ENCODE results near the gene PSME3IP1. TPM values are rescaled to one million over a fixed set of nuclear protein-coding genes. Genes with fewer than 3 reads are reported as not detected.

PSME3IP1 gene
- total and polyA plus RNA-seq, 2 donors from 2014 or later, result 79.1 to 84.6 TPM

DNA sequence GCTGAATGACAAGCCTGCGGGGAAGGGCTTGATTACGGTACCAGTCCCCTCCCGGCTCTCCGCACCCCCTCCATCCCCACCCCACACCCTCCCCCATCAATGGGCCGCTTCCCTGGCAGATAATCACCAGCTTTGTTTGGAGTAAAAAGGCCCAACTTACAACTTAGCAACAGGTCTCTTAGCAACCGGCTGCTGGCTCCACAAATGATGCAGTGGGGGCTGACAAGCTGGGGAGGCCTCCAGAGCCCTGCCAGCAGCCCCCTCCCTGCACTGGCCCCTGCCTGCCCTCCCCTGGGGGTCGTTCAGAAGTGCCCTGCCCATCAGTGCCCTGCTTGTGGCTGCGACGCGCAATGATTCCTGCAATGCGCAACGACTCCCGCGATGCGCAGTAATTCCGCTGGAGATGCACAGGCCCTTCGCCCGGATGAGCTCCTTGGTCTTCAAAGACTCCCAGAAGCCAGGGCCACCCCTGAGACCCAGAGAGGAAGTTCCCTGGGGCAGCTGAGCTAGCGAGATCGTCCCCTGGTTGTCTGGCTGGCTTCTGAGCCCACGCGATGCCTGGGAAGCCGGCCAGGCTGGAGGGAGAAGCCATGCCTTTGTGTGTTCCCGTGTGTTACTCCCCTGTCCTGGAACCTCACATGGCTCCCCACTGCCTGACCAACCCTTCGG is 70.2 kb downstream of the PSME3IP1 start:
- H3K27me3 ChIP-seq (ENCODE audit: control insufficient read depth, insufficient read depth, low read length), result no peaks in the 10 kb centered on the region
- TF ChIP-seq, protein P1, sequence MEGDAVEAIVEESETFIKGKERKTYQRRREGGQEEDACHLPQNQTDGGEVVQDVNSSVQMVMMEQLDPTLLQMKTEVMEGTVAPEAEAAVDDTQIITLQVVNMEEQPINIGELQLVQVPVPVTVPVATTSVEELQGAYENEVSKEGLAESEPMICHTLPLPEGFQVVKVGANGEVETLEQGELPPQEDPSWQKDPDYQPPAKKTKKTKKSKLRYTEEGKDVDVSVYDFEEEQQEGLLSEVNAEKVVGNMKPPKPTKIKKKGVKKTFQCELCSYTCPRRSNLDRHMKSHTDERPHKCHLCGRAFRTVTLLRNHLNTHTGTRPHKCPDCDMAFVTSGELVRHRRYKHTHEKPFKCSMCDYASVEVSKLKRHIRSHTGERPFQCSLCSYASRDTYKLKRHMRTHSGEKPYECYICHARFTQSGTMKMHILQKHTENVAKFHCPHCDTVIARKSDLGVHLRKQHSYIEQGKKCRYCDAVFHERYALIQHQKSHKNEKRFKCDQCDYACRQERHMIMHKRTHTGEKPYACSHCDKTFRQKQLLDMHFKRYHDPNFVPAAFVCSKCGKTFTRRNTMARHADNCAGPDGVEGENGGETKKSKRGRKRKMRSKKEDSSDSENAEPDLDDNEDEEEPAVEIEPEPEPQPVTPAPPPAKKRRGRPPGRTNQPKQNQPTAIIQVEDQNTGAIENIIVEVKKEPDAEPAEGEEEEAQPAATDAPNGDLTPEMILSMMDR (IDR thresholded peaks at IDR 0.05; ENCODE audit: borderline replicate concordance, extremely low read depth, insufficient read depth), result no peak
- no peak overlapping the region for H3K27ac ChIP-seq (ENCODE audit: low read depth in 2 of 2, low read length in 2 of 2)
- H3K4me3 ChIP-seq (ENCODE audit: low read length in 3 of 3), result no peak overlapping the region
- no peaks in the 10 kb centered on the region for H3K36me3 ChIP-seq (ENCODE audit: control insufficient read depth in 2 of 3, insufficient read depth in 3 of 3, low read length in 3 of 3)
- no peaks in the 10 kb centered on the region for H3K9me3 ChIP-seq (ENCODE audit: control insufficient read depth in 2 of 3, insufficient read depth in 1 of 3, low read length in 3 of 3)
- intact Hi-C loops (cut with DNase I), result no loop called here
- peaks cover 0 to 7% (median 0%) of the 10 kb centered on the region in 3 donors for H3K4me1 ChIP-seq (ENCODE audit: control insufficient read depth in 2 of 3, insufficient read depth in 2 of 3, low read depth in 1 of 3, low read length in 3 of 3)
- H3K9ac ChIP-seq (ENCODE audit: low read length in 3 of 3), result no peak overlapping the region
- DNase-seq (peak in 2 of 5 donors; percentile 80 to 84), FAIRE-seq (no peak)

DNA sequence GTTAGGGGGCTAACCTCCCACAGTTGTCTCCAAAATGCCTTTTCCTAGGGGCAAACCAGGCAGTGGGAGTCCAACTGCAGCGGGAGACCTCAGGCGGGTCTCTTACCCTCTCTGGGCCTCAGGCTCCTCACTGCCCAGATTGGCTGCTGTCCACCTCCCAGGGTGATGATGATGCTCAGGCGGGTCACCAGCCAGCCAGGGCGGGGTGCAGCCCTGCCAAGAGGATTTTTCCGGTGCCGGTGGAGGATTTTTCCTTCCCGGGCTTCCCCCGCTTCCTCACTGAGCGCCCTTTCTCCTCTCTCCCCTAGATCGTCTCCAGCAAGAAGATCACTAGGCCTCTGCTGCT is 70.7 kb downstream of the PSME3IP1 start:
- Histone ChIP-seq H3K9me3 (ENCODE audit: control insufficient read depth in 2 of 3, insufficient read depth in 1 of 3, low read length in 3 of 3) (no peaks in the 10 kb centered on the region), H3K27me3 (ENCODE audit: control insufficient read depth, insufficient read depth, low read length) (no peaks in the 10 kb centered on the region), H3K4me3 (ENCODE audit: low read length in 3 of 3) (no peak overlapping the region), H3K27ac (ENCODE audit: low read depth in 2 of 2, low read length in 2 of 2) (no peak overlapping the region), H3K9ac (ENCODE audit: low read length in 3 of 3) (no peak overlapping the region), H3K4me1 (ENCODE audit: control insufficient read depth in 2 of 3, insufficient read depth in 2 of 3, low read depth in 1 of 3, low read length in 3 of 3) (peaks cover 0 to 7% (median 0%) of the 10 kb centered on the region in 3 donors), H3K36me3 (ENCODE audit: control insufficient read depth in 2 of 3, insufficient read depth in 3 of 3, low read length in 3 of 3) (no peaks in the 10 kb centered on the region)
- DNase-seq (no peak), FAIRE-seq (no peak)
- TF ChIP-seq, protein P1 (IDR thresholded peaks at IDR 0.05; ENCODE audit: borderline replicate concordance, extremely low read depth, insufficient read depth), result no peak
- intact Hi-C loops (cut with DNase I), result no loop called here

DNA sequence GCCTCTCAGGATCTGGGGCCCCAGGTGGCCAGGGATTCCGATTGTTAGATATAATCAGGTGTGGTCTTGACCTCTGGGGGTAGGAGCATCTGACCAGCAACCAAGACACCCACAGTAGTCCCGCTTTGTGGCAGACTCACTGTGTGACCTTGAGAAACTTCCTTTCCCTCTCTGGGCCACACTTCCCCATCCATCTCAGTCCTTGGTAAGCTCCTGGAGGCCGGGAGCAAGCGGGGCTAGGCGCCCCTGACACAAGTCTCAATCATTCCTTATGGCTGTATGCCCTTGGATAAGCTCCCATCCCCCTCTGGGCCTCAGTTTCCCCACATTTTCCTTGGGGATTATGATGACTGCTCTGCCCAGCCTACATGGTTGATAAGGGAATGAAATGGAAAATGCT is 72.2 kb downstream of the PSME3IP1 start:
- Histone ChIP-seq H3K4me3 (ENCODE audit: low read length in 3 of 3) (no peak overlapping the region), H3K9me3 (ENCODE audit: control insufficient read depth in 2 of 3, insufficient read depth in 1 of 3, low read length in 3 of 3) (no peaks in the 10 kb centered on the region), H3K27me3 (ENCODE audit: control insufficient read depth, insufficient read depth, low read length) (no peaks in the 10 kb centered on the region), H3K36me3 (ENCODE audit: control insufficient read depth in 2 of 3, insufficient read depth in 3 of 3, low read length in 3 of 3) (no peaks in the 10 kb centered on the region), H3K27ac (ENCODE audit: low read depth in 2 of 2, low read length in 2 of 2) (no peak overlapping the region), H3K9ac (ENCODE audit: low read length in 3 of 3) (no peak overlapping the region), H3K4me1 (ENCODE audit: control insufficient read depth in 2 of 3, insufficient read depth in 2 of 3, low read depth in 1 of 3, low read length in 3 of 3) (peaks cover 0 to 7% (median 0%) of the 10 kb centered on the region in 3 donors)
- FAIRE-seq (no peak), DNase-seq (no peak)
- intact Hi-C loops (cut with DNase I), result no loop called here
- TF ChIP-seq, protein P1 (IDR thresholded peaks at IDR 0.05; ENCODE audit: borderline replicate concordance, extremely low read depth, insufficient read depth), result no peak

DNA sequence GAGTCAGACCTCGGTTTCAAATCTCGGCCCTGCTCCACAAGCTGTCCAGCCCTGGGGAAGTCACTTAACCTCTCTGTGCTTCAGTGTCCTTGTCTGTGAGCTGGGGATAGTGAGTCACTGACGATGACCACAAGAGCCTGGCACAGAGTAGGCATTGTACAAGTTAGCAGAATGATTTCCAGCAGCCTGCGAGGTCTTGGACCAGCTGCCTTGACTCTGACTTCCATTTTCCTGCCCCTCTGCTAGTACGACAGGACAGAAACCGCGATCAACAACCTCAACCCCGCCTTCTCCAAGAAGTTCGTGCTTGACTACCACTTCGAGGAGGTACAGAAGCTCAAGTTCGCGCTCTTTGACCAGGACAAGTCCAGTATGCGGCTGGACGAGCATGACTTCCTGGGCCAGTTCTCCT is 72.8 kb downstream of the PSME3IP1 start:
- no peaks in the 10 kb centered on the region for H3K36me3 ChIP-seq (ENCODE audit: control insufficient read depth in 2 of 3, insufficient read depth in 3 of 3, low read length in 3 of 3)
- TF ChIP-seq, protein P1 (IDR thresholded peaks at IDR 0.05; ENCODE audit: borderline replicate concordance, extremely low read depth, insufficient read depth), result no peak
- FAIRE-seq (no peak), DNase-seq (no peak)
- no peak overlapping the region for H3K27ac ChIP-seq (ENCODE audit: low read depth in 2 of 2, low read length in 2 of 2)
- H3K4me3 ChIP-seq (ENCODE audit: low read length in 3 of 3), result no peak overlapping the region
- peaks cover 0 to 9% (median 0%) of the 10 kb centered on the region in 3 donors for H3K4me1 ChIP-seq (ENCODE audit: control insufficient read depth in 2 of 3, insufficient read depth in 2 of 3, low read depth in 1 of 3, low read length in 3 of 3)
- no peaks in the 10 kb centered on the region for H3K9me3 ChIP-seq (ENCODE audit: control insufficient read depth in 2 of 3, insufficient read depth in 1 of 3, low read length in 3 of 3)
- intact Hi-C loops (cut with DNase I), result no loop called here
- no peaks in the 10 kb centered on the region for H3K27me3 ChIP-seq (ENCODE audit: control insufficient read depth, insufficient read depth, low read length)
- no peak overlapping the region for H3K9ac ChIP-seq (ENCODE audit: low read length in 3 of 3)

Data from kidney (tissue), 14 donors.